Panc1 (cell line): ENCODE data around the gene MAPRE2.

Experiments
- POLR2AphosphoS5 ChIP-seq: IDR thresholded peaks from 2 replicates; pipeline ENCODE4 v1.6.1; 2012; ENCODE audit warnings: mild to moderate bottlenecking, low read depth, low read length, moderate library complexity
- REST ChIP-seq, 2 experiments: IDR thresholded peaks; 2 replicates each; pipeline ENCODE4 v1.6.1; 2011 to 2012; ENCODE audit warnings: low read depth in 2 of 2, control low read depth in 1 of 2, low read length in 1 of 2, mild to moderate bottlenecking in 1 of 2, moderate library complexity in 1 of 2; ENCODE audit not compliant: insufficient read depth in 1 of 2
- TCF7L2 ChIP-seq: IDR thresholded peaks from 2 replicates; pipeline ENCODE4 v1.6.1; 2011; ENCODE audit warnings: mild to moderate bottlenecking, low read depth, low read length, inconsistent platforms
- TF ChIP-seq, protein P1 (sequence below): fragments of 450-650 bp; IDR thresholded peaks from 2 replicates; pipeline ENCODE4 v1.5.1; 2017; ENCODE audit warnings: mild to moderate bottlenecking

DNA sequence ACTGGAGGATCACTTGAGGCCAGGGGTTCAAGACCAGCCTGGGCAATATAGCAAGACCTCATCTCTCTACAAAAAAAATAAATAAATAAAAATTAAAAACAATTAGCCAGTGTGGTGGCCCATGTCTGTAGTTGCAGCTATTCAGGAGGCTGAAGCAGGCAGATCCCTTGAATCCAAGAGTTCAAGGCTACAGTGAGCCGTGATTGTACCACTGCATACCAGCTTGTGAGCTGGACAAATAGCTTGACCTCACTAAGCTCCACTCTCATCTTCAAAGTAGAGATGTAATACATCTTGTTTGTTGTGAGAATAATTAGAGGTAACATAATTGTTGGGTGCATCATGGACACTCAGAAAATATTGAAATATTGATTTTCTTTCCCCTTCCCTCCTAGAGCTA, 31.1 kb upstream of the MAPRE2 start:
- TF ChIP-seq, protein P1, sequence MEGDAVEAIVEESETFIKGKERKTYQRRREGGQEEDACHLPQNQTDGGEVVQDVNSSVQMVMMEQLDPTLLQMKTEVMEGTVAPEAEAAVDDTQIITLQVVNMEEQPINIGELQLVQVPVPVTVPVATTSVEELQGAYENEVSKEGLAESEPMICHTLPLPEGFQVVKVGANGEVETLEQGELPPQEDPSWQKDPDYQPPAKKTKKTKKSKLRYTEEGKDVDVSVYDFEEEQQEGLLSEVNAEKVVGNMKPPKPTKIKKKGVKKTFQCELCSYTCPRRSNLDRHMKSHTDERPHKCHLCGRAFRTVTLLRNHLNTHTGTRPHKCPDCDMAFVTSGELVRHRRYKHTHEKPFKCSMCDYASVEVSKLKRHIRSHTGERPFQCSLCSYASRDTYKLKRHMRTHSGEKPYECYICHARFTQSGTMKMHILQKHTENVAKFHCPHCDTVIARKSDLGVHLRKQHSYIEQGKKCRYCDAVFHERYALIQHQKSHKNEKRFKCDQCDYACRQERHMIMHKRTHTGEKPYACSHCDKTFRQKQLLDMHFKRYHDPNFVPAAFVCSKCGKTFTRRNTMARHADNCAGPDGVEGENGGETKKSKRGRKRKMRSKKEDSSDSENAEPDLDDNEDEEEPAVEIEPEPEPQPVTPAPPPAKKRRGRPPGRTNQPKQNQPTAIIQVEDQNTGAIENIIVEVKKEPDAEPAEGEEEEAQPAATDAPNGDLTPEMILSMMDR: no peak
- TF ChIP-seq REST (IDR thresholded peaks at IDR 0.05; ENCODE audit: insufficient read depth in 1 of 2, low read depth in 2 of 2, low read length in 1 of 2) (no peak), POLR2AphosphoS5 (no peak), TCF7L2 (no peak)
